Measurements from ENCODE around the gene METTL26. TPM values are rescaled to one million over a fixed set of nuclear protein-coding genes. Genes with fewer than 3 reads are reported as not detected.
A peak's percentile ranks its signal among the peaks of the same experiment; 100 is the strongest.

Gene METTL26
- total RNA-seq, 2 experiments from 2014 or later = 89.0 to 94.0 TPM

GRCh38 chr16:673399-673991 is 37.4 kb upstream of the METTL26 start:
- peaks cover 6% of the 10 kb centered on the region for H3K27me3 Mint-ChIP-seq (ENCODE audit: low read depth)
- no peaks in the 10 kb centered on the region for H3K9me3 Mint-ChIP-seq (ENCODE audit: insufficient read depth)
- DNase-seq (no peak), ATAC-seq (no peak)
- peaks cover 14% of the 10 kb centered on the region for H3K4me1 Mint-ChIP-seq (ENCODE audit: low read depth)
- ChIA-PET CTCF (no interaction called here), POLR2A (no interaction called here)
- H3K27ac Mint-ChIP-seq = no peak overlapping the region
- no peak overlapping the region for H3K4me3 Mint-ChIP-seq
- peaks cover 14% of the 10 kb centered on the region for H3K36me3 Mint-ChIP-seq (ENCODE audit: low read depth)

DNA sequence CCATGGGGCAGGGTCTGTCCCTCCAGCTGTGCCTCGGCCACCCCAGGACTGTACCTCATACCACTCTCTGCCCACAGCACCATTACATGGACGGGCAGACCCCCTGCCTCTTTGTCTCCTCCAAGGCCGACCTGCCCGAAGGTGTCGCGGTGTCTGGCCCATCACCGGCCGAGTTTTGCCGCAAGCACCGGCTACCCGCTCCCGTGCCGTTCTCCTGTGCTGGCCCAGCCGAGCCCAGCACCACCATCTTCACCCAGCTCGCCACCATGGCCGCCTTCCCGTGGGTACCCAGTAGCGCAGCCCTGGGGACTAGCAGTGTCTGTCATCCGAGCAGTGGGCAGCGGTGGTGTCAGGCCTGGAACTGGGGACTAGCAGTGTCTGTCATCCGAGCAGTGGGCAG is 36.7 kb upstream of the METTL26 start:
- POLR2A ChIA-PET = no interaction called here
- CTCF ChIA-PET = no interaction called here

DNA sequence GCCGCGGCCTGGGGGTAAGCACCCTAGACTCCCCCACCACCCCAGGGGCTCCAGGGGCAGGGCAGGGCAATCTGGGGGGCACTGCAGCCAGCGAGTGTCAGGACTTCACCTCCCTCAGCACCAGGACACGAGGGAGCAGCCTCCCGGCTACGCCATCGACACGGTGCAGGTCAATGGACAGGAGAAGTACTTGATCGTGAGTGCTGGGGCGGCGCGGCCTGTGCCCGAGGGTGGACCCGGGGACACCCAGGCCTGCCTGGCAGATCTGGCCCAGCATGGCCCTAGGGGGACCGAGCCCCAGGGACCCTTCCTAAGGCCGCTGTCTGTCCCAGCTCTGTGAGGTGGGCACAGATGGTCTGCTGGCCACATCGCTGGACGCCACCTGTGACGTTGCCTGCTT is 36.3 kb upstream of the METTL26 start:
- ATAC-seq = no peak
- Mint-ChIP-seq H3K4me3 (no peak overlapping the region), H3K9me3 (ENCODE audit: insufficient read depth) (no peaks in the 10 kb centered on the region), H3K36me3 (ENCODE audit: low read depth) (peaks cover 14% of the 10 kb centered on the region), H3K4me1 (ENCODE audit: low read depth) (peaks cover 18% of the 10 kb centered on the region), H3K27me3 (ENCODE audit: low read depth) (peaks cover 6% of the 10 kb centered on the region), H3K27ac (no peak overlapping the region)
- ChIA-PET CTCF (no interaction called here), POLR2A (no interaction called here)
- DNase-seq = no peak

More for the DNA sequence above, 36.7 kb upstream of the METTL26 start:
- H3K27ac Mint-ChIP-seq = no peak overlapping the region
- ATAC-seq (no peak), DNase-seq (no peak)
- H3K4me3 Mint-ChIP-seq = no peak overlapping the region
- H3K4me1 Mint-ChIP-seq (ENCODE audit: low read depth) = peaks cover 14% of the 10 kb centered on the region
- H3K36me3 Mint-ChIP-seq (ENCODE audit: low read depth) = peaks cover 14% of the 10 kb centered on the region
- H3K27me3 Mint-ChIP-seq (ENCODE audit: low read depth) = peaks cover 6% of the 10 kb centered on the region
- no peaks in the 10 kb centered on the region for H3K9me3 Mint-ChIP-seq (ENCODE audit: insufficient read depth)

- H3K4me1 Mint-ChIP-seq (ENCODE audit: low read depth) = peaks cover 18% of the 10 kb centered on the region
- no peaks in the 10 kb centered on the region for H3K9me3 Mint-ChIP-seq (ENCODE audit: insufficient read depth)
- peaks cover 14% of the 10 kb centered on the region for H3K36me3 Mint-ChIP-seq (ENCODE audit: low read depth)
- H3K4me3 Mint-ChIP-seq = no peak overlapping the region
- H3K27ac Mint-ChIP-seq = no peak overlapping the region
- CTCF ChIA-PET = no interaction called here
- POLR2A ChIA-PET = interaction anchor here (0.8 to 1.4 kb wide), 2 partner anchors 9 to 19 kb away, joined by 3 to 5 read pairs; partner anchors contain the start of genes STUB1 and WDR24
- DNase-seq = no peak
- peaks cover 6% of the 10 kb centered on the region for H3K27me3 Mint-ChIP-seq (ENCODE audit: low read depth)
- ATAC-seq = no peak
These were observed 35.4 kb upstream of the METTL26 start for GRCh38 chr16:671353-672131.

GRCh38 chr16:670485-671352 is 34.6 kb upstream of the METTL26 start:
- Mint-ChIP-seq H3K27me3 (ENCODE audit: low read depth) (peaks cover 6% of the 10 kb centered on the region), H3K9me3 (ENCODE audit: insufficient read depth) (no peaks in the 10 kb centered on the region), H3K27ac (no peak overlapping the region), H3K4me3 (no peak overlapping the region), H3K4me1 (ENCODE audit: low read depth) (peaks cover 18% of the 10 kb centered on the region), H3K36me3 (ENCODE audit: low read depth) (peaks cover 14% of the 10 kb centered on the region)
- DNase-seq = no peak
- ChIA-PET POLR2A (interaction anchor here (1.4 kb wide), 1 partner anchor 10 kb away, joined by 5 read pairs; the partner anchor contains the start of gene STUB1), CTCF (no interaction called here)
- ATAC-seq = no peak

- ChIA-PET POLR2A (interaction anchor here (2.4 kb wide), 1 partner anchor 12 kb away, joined by 9 read pairs; no protein-coding TSS in a partner anchor), CTCF (interaction anchor here (1.4 to 2.5 kb wide), 2 partner anchors 10 to 43 kb away, joined by 3 to 10 read pairs; partner anchors contain the start of gene STUB1)
- Mint-ChIP-seq H3K27me3 (ENCODE audit: low read depth) (no peaks in the 10 kb centered on the region), H3K4me3 (peak overlapping the region; percentile 79), H3K4me1 (ENCODE audit: low read depth) (peaks cover 12% of the 10 kb centered on the region), H3K9me3 (ENCODE audit: insufficient read depth) (no peaks in the 10 kb centered on the region), H3K36me3 (ENCODE audit: low read depth) (peaks cover 14% of the 10 kb centered on the region), H3K27ac (peak overlapping the region; percentile 75)
- ATAC-seq (no peak), DNase-seq (no peak)
These were observed 33.6 kb upstream of the METTL26 start for GRCh38 chr16:669666-670065.

DNA sequence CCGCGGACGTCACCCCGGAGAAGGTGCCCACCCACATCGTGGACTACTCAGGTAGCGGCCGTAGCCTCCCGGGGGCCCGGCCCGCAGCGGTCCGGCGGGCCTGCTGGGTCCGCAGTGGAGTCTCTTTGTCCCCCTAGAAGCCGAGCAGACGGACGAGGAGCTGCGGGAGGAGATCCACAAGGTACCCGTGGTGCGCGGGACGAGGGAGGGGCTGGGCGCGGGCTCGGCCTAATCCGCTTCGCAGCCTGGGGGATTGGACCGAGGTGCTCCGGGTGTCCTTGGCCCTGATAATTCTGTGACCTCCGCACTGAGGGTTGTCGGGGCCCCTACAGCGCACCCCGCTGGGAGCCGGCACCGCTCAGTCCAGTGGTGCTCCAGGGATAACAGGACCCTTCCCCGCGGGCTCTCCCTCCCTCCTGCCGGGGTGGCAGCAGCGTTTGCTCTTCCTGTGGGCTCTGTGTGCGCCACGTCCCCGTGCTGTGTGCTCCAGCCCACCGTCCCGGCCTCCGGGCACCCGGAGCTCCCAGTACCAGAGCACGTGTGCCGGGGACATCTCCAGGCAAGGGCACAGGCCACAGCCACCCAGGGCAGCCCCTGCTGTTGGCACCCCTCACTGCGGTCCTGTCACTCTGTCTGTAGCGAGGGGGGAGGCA is 32.5 kb upstream of the METTL26 start:
- Mint-ChIP-seq H3K27me3 (ENCODE audit: low read depth) (no peaks in the 10 kb centered on the region), H3K9me3 (ENCODE audit: insufficient read depth) (no peaks in the 10 kb centered on the region), H3K36me3 (ENCODE audit: low read depth) (peaks cover 14% of the 10 kb centered on the region), H3K27ac (peak overlapping the region; percentile 75), H3K4me1 (ENCODE audit: low read depth) (peaks cover 12% of the 10 kb centered on the region), H3K4me3 (peak overlapping the region; percentile 79)
- ATAC-seq = peak; percentile 20
- POLR2A ChIA-PET = interaction anchor here (0.6 to 2.4 kb wide), 4 partner anchors 13 to 1325 kb away, joined by 3 to 9 read pairs (median 4); no protein-coding TSS in a partner anchor
- no peak for DNase-seq
- CTCF ChIA-PET = interaction anchor here (1.0 to 2.5 kb wide), 7 partner anchors 11 to 72 kb away, joined by 3 to 10 read pairs (median 4); partner anchors contain the start of genes CIAO3 and STUB1

GRCh38 chr16:667780-668518 is 31.8 kb upstream of the METTL26 start, which contains the start of gene RHOT2:
TSS of gene RHOT2 (plus strand) at chr16:668132. CDS start at chr16:668200, 68 bp downstream.
- POLR2A ChIA-PET = interaction anchor here (0.8 to 2.4 kb wide), 5 partner anchors 12 to 142 kb away, joined by 3 to 9 read pairs (median 4); partner anchors contain the start of gene STUB1
- peak; percentile 93 for ATAC-seq

GRCh38 chr16:667113-667779 is 31.1 kb upstream of the METTL26 start:
- POLR2A ChIA-PET = interaction anchor here (0.8 to 2.4 kb wide), 6 partner anchors 8 to 141 kb away, joined by 3 to 9 read pairs (median 4); partner anchors contain the start of genes RHBDL1 and STUB1
- H3K36me3 Mint-ChIP-seq (ENCODE audit: low read depth) = peaks cover 11% of the 10 kb centered on the region
- ATAC-seq (no peak), DNase-seq (no peak)
- peak overlapping the region; percentile 88 for H3K27ac Mint-ChIP-seq
- H3K27me3 Mint-ChIP-seq (ENCODE audit: low read depth) = no peaks in the 10 kb centered on the region
- CTCF ChIA-PET = interaction anchor here (1.1 to 2.5 kb wide), 6 partner anchors 12 to 28 kb away, joined by 3 to 10 read pairs (median 4); partner anchors contain the start of gene STUB1
- no peaks in the 10 kb centered on the region for H3K9me3 Mint-ChIP-seq (ENCODE audit: insufficient read depth)
- peak overlapping the region; percentile 79 for H3K4me3 Mint-ChIP-seq
- H3K4me1 Mint-ChIP-seq (ENCODE audit: low read depth) = peaks cover 12% of the 10 kb centered on the region

More at GRCh38 chr16:667780-668518, 31.8 kb upstream of the METTL26 start, which contains the start of gene RHOT2:
- Mint-ChIP-seq H3K9me3 (ENCODE audit: insufficient read depth) (no peaks in the 10 kb centered on the region), H3K27ac (peak within 1 kb of the TSS; percentile 88), H3K4me1 (ENCODE audit: low read depth) (peaks cover 12% of the 10 kb centered on the region), H3K27me3 (ENCODE audit: low read depth) (no peaks in the 10 kb centered on the region), H3K36me3 (ENCODE audit: low read depth) (peaks cover 13% of the 10 kb centered on the region), H3K4me3 (peak within 1 kb of the TSS; percentile 79)
- peak; percentile 94 for DNase-seq
- CTCF ChIA-PET = interaction anchor here (1.1 to 2.5 kb wide), 6 partner anchors 12 to 28 kb away, joined by 3 to 10 read pairs (median 4); partner anchors contain the start of gene STUB1

GRCh38 chr16:666572-666971 is 30.5 kb upstream of the METTL26 start:
- ChIA-PET POLR2A (interaction anchor here (0.8 kb wide), 1 partner anchor 9 kb away, joined by 4 read pairs; the partner anchor contains the start of gene RHBDL1), CTCF (no interaction called here)
- Mint-ChIP-seq H3K36me3 (ENCODE audit: low read depth) (peaks cover 11% of the 10 kb centered on the region), H3K27me3 (ENCODE audit: low read depth) (no peaks in the 10 kb centered on the region), H3K9me3 (ENCODE audit: insufficient read depth) (no peaks in the 10 kb centered on the region), H3K27ac (peak overlapping the region; percentile 88), H3K4me3 (no peak overlapping the region), H3K4me1 (ENCODE audit: low read depth) (peaks cover 12% of the 10 kb centered on the region)
- DNase-seq = no peak
- ATAC-seq = no peak
